ENCODE results near the gene KCTD16.

Gene KCTD16

GRCh38 chr5:144170276-144171024 lies at the start of gene KCTD16, which contains the start of gene YIPF5:
Gene KCTD16 (plus strand): TSS chr5:144170873.
Gene YIPF5 (minus strand): TSS chr5:144170659. CDS start chr5:144169955, 704 bp downstream.
- DNase-seq = peak; percentile 96

- no peak for DNase-seq
Measured at GRCh38 chr5:144121577-144121976, 49.1 kb upstream of the KCTD16 start.

GRCh38 chr5:144122081-144122480 lies 48.6 kb upstream of the KCTD16 start:
- no peak for DNase-seq

DNA sequence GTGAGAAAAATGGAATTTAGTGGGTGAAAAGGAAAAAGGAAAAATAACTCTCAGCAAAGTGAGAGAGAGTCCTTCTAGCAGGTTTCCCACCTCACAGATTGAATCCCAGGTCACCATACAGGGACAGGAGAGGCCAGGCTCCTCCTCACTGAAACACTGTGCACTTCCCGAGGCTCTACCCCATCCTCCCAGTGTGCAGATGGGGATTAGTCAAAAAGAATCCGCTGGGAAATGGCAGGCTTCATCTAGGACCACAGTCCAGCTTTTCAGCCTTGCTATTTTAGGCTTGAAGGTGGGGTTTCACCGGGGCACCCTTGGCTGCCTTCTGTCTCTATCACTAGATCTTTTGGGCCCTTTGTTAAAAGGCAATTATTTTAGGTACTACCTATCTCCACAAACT lies 48.0 kb upstream of the KCTD16 start:
- DNase-seq = no peak

GRCh38 chr5:144125163-144125726 lies 45.4 kb upstream of the KCTD16 start:
- DNase-seq = no peak

- DNase-seq = no peak
Measured at GRCh38 chr5:144126707-144127106, 44.0 kb upstream of the KCTD16 start.

DNA sequence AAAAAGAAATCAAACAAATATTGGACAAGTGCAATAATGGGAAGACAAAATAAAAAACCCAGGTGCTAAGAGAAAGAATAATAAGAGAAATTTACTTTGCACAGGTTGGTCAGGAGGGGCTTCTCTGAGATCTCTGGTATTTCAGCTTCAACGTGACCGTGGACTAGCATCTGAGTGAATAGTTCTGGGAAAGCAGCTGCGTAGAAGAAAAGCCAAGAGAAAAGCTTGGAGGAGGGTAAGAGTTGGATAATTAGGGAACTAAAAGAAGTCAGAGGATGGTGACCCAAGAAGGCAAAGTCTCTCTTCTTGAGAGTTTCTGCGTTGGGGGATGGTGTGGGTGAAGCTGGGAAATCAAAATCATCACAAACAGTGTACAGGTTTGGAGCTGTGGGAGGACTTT lies 41.8 kb upstream of the KCTD16 start:
- no peak for DNase-seq

GRCh38 chr5:144130306-144130705 lies 40.4 kb upstream of the KCTD16 start:
- DNase-seq = no peak

DNA sequence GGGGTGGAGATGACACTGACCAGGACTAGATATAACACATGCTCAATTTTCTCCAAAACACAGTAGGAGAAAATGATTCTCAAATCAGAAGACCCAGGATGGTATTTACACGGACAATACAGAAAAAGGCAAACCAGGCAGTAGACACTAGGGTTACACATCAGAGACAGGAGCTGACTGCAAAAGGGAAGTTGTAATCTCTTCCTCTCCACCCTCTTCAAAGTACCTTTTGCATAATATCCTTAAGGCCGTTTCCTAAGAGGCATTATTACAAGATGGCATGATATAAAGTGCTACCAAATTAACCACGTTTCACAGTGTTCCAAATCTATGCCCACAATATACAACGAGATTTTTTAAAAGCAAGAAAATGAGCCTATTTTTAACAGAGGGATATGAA lies 39.4 kb upstream of the KCTD16 start:
- no peak for DNase-seq

DNA sequence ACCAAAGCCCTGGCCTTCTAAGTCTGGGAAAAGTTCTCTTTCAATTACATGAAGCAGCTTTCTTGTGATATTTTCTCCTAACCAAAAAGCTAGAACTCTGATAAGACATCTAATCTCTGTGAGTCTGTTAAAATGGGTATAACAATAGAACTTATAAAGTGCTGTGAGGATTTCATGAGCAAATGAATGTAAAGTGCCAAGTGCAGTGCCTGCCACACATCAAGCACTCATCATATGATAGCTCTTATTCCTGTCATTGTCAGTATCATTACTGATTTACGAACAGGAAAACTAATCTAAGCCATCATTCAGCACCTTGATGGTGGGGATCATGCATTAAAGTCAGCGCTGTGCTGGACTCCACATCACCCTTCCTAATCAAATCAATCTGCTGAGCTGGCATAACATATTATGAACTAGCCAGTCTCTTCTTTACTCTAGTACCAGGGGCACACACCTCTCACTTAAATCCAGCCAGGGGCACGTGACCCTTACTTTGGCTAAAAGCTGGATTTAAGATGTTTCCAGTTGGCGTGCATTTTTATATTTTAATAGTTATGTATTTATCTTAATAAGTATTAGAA lies 37.5 kb upstream of the KCTD16 start:
- DNase-seq = no peak

- no peak for DNase-seq
Measured at GRCh38 chr5:144134194-144134826, 36.4 kb upstream of the KCTD16 start.

GRCh38 chr5:144135113-144135762 lies 35.4 kb upstream of the KCTD16 start:
- no peak for DNase-seq

DNA sequence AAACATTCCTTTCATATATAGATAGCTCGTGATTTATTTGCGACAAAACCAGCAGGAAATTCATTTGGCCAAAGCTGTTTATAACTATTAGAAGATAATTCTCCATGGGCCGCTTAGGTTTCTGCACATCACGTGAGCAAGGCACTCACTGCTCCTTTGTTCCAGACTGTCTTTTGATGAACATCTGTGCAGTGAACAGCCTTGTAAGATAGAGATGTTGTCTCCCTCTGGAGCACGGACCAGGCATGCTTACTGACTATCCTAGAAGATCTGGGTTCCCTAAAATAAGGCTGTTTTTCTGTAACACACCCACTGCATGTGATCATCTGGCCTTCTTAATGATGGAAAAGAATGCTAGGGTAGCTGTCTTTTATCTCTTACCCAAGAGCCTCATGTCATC lies 31.1 kb upstream of the KCTD16 start:
- DNase-seq = no peak

DNA sequence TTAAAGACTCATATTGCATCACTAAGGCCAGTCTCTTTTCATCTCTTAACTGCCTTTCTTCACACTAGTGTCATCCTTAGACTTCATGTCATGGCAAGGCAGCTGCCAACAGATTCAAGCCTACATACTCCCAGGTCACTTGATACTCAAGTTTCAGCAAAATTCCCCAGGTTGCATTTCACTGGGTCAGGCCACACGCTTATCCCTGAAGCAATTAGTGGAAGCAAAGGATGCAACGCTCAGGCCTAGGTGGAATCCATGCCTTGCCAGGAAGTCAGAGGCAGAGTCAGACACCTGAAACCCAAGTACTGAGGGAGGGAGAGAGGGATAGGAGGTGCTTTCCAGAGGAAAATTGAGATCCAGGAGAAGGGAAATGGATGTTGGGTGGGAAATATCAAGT lies 29.1 kb upstream of the KCTD16 start:
- no peak for DNase-seq

- DNase-seq = no peak
Measured at GRCh38 chr5:144142139-144142823, 28.4 kb upstream of the KCTD16 start.

DNA sequence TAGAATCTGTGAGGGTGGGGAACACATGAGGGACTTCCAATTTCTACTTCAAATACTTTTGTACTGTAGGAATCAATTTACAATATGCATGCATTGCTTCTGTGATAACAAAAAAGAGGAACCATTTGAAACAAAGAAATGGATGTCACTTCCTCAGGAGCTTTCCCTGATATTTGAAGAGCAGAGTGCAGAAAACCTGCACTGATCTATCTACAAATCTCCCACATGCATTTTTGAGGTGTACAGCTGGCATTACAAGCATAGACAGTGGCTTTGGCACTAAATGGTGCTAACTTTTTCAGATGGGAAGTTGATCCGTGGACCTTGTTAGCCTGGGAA lies 27.9 kb upstream of the KCTD16 start:
- no peak for DNase-seq

DNA sequence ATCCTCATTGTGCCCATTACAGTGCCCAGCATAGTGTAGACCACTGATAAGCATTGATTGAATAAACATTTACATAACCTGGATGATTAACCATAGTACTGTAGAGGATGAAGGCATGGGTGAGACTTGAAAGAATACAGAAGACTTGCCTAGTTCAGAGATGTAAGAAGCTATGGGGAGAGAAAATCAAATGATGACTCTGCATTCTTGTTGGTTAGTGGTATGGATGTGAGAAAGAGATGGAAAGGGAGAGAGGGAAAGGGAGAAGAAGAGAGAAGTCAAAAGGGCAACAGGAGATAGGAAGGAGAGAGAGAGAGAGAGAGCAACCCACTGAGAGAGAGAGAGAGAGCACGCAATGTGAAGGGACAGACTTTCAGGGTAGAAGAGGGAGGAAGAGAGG lies 27.0 kb upstream of the KCTD16 start:
- DNase-seq = no peak

- DNase-seq = no peak
Measured at GRCh38 chr5:144144956-144145751, 25.5 kb upstream of the KCTD16 start.

- no peak for DNase-seq
Measured at GRCh38 chr5:144151026-144151425, 19.6 kb upstream of the KCTD16 start.

- no peak for DNase-seq
Measured at GRCh38 chr5:144156767-144157171, 13.9 kb upstream of the KCTD16 start.

GRCh38 chr5:144162686-144163085 lies 8.0 kb upstream of the KCTD16 start:
- no peak for DNase-seq

GRCh38 chr5:144166696-144167095 lies 4.0 kb upstream of the KCTD16 start:
- no peak for DNase-seq

All from activated CD4-positive, alpha-beta T cell treated with anti-CD3 and anti-CD28 coated beads, Interleukin-2, amount 50 U/mL, for 1 hour (primary cell).